Activated CD4-positive, alpha-beta T cell treated with anti-CD3 and anti-CD28 coated beads, Interleukin-2, Interleukin-4, amounts not matched to agents 100 ng/mL and 50 ng/mL, durations not matched to agents 16 hours and 8 hours (primary cell): ENCODE data around the gene KRTAP25-1.
A peak's percentile ranks its signal among the peaks of the same experiment; 100 is the strongest.

Source experiments
- DNase-seq: peaks from one replicate; pipeline ENCODE4 v3.0.0-alpha.2; 2020; ENCODE audit warnings: low spot score

The KRTAP25-1 gene, protein sequence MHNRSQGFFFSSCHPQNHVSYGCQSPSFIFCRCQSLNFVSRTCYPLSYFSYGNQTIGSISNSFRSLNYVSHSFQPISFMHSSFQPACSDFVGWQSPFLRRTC

DNA sequence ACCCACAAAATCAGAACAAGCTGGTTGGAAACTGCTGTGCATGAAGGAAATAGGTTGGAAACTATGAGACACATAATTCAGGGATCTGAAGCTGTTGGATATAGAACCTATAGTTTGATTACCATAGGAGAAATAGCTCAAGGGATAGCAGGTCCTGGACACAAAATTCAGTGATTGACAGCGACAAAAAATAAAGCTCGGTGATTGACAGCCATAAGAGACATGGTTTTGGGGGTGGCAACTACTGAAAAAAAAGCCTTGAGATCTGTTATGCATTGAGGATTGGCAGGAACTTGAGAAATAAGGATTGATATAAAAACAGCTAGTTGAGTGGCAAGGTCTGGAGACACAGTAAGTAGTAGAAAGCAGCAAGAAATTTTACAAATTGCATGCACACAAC lies at the start of gene KRTAP25-1:
TSS of gene KRTAP25-1 (minus strand) at position 300 of the 400 bp plus-strand sequence. CDS start at position 276, 24 bp downstream.
- DNase-seq: no peak

DNA sequence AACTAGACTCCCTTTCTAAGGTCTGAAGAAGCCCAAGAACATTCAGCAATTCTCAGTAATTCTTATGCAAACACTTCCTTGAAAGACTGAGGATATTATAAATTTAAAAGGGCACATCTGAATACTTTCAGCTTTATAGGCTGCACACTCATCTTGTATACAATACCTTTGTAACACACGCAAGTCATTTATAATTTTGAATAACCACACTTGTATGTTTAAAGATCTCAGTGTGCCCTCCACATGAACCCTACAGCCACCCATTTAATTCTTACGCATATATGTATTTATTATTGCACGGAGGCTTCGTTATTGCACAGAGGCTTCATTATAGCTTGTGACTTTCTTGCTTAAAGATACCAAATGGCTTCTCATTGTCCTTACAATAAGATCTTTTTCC lies 49.4 kb upstream of the KRTAP25-1 start:
- no peak for DNase-seq

DNA sequence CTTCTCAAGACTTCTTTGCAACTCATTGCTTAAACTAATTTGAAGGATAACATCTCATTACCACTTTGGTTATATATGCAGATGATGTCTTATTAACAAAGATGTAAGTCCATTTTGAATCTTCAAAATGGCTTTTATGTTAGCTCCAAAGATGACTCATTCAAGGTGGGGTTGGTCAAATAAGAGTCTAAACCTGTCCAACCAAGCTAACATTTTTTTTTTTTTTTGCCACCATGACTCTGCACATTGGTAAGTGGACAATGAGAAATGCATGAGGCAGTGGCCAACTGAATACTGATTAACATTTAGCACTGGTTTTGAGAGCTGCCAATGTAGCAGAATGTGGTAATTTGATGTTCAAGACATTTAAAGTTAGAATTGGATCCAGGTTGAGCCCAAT lies 48.5 kb upstream of the KRTAP25-1 start:
- DNase-seq: no peak

DNA sequence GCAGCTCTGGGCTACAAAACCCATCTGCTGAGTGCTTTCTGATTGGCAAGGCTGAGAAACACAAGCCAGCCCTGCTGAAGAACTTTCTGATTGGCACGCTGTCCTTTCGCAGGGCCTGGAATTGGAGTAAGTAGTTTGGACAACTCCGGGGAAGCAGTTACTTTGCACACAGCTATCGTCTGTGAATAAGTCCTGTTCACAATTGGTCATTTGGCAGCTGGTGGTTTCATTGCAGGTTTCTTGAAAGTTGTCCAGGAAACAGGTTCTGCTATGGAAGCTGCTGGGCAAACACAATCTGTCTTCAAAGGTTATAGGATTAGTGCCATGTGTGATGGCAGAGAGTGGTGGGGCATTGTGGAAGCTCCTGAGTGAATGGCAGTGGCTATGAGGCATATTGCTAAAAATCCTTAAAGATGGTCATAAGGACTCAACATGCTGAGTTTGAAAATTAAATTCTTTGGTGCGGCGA lies 48.0 kb upstream of the KRTAP25-1 start, which contains the start of gene KRTAP27-1:
TSS of gene KRTAP27-1 (minus strand) at position 419 of the 469 bp plus-strand sequence. CDS start at position 393, 26 bp downstream.
- DNase-seq: no peak

DNA sequence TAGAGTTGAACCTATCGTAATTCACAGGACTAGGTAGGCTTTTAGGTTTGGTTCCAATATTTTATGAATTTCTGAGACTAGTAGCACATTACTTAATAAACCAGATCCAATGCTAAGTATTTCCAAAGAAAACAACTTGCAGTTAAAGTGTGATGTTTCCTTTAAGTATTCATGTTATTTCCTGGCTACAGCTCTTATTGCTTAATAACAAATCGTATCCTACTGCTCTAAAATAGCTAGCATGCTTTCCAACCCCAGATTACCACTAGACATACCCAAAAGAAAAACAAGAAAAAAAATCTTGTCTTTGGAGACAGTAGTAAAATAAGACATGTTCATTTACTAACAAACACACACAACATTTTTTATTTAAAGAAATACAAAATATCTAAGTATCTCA lies 47.3 kb upstream of the KRTAP25-1 start:
- no peak for DNase-seq

DNA sequence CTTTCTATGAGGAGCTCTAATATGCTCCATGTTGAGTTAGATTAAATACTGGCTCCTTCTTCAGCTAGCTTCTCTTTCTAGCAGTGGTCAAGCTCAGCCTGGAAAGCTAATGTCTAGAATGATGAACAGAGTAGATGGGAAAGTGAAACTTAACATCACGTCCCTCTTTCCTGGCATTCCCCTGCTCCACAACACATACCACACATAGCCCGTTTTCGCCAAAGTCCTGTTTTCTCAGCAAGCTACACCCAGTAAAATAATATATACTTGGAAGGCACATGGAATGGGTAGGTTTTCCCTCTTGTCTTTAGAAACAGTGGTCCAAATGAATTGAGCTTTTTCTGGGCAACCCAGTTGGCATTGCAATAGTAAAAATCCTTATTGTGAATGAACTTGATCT lies 44.4 kb upstream of the KRTAP25-1 start:
- no peak for DNase-seq

DNA sequence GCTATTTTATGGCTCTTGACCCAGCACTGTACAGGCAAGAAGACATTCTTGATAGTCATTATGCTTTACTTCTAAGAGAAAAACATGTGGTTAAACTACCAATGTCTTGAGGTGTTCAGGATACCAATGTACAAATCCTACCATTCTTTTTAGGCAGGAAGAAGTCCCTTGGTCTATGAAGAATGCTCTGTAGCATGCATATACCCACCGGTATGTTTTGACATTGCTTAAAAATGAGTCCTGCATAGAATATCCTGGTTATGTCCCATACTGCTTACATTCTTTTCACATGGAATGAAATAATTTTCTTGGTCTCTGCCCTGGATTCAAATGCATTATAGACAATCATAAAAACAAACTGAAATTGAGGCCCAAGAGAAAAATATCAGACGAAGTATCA lies 43.4 kb upstream of the KRTAP25-1 start:
- no peak for DNase-seq

DNA sequence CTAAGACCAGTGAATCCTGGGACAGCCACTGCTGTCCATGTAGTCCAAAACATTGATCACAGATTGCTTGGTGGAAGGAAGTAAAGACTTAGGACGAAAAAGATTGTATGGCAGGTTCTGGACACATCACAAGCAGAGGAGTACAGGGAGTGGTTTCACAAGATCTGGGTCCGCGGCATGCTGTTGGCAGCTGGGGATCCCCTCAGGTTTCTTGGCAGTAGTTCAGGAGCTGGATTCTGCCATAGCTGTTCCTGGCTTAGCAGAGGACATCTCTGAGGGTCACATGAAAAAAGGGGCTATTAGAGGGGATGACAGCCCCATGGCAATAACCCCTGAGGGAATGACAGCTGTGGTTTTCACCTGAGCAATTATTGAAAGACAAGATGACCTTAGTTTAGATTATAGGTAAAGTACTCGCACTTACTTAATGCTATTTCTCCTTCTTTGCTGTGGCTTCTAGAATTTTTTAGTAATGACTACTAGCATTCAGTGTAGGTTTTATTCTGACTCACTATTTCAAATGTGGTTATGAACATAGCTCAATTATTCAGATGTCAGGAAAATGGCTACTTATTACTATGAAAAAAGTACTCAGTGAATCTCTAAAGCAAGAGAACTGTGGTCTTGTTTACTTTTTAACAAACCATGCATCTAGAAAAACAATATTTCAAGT lies 40.0 kb upstream of the KRTAP25-1 start:
- DNase-seq: no peak

DNA sequence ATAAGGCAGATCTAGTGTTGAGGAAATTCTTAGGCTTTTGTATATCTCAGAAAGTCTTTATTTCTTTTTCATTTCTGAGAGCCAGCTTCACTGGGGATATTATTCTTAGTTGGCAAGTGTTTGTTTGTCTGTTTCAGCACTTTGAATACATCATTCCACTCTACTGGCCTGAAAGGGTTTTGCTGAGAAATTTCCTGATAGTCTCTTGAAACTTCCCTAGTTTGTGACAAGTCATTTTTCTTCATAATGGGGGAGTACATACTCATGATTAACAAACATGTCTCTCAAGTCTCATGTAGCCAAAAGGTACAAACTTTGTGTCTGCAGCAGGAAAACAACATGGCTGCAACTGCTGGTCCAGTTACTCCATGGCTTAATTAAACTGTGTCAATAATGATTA lies 37.1 kb upstream of the KRTAP25-1 start:
- no peak for DNase-seq

DNA sequence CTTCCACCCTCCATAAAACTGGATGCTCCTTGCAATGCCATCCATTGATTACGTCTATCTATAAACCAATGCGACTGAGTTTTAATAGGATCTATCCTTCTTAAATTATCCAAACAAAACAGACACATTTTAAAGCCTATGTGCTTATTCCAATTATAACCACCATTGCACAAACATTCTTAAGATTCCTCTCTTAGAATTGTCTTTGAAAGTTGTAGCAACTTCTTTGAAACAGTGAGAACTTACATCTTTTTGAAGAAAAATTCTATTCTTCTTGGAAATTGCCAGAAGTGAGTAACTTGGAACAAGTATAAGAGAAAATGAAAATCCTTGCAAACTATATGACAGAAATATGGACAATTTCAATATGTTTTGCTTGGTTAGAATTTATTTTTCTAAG lies 30.9 kb upstream of the KRTAP25-1 start, which contains the start of gene KRTAP26-1:
TSS of gene KRTAP26-1 (minus strand) at position 101 of the 400 bp plus-strand sequence. CDS start 280 bp downstream, outside the sequence.
- no peak for DNase-seq

DNA sequence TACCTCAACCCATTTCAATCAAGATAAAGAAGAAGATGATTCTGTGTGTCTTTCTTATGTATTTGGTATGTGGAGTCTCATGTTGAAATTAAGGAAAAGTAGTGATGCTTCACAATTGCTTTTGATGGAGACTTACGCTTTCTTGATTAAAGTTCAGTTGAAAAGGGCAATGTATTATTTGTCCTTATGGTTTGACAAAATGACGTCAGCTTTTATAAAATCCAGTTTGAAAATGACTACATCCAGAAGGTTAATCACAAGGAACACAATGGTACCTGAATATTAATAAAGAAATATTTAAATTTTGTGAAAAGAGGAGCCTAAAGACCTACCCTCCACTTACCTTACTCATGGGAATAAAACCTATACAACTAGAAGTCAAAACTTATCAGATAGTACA lies 26.4 kb upstream of the KRTAP25-1 start:
- DNase-seq: no peak

DNA sequence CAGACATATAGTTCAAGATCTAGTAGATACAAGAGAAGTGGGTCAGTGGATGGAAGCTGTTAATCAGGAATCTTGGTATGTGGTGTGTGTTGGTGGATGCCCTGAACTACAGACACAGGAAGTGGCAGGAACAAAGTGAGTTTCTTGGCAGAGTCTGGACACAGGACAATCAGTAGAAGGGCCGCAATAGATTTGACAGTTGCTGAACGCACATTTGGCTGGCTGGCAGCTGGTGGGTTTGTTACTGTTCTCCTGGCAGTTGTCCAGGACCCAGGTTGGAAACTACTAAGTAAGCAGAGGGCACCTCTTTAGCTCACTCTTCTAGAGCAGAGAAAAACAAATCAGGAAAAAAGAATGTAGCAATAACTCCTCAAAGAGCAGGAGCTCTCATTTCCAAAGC lies 17.6 kb upstream of the KRTAP25-1 start:
- DNase-seq: no peak

DNA sequence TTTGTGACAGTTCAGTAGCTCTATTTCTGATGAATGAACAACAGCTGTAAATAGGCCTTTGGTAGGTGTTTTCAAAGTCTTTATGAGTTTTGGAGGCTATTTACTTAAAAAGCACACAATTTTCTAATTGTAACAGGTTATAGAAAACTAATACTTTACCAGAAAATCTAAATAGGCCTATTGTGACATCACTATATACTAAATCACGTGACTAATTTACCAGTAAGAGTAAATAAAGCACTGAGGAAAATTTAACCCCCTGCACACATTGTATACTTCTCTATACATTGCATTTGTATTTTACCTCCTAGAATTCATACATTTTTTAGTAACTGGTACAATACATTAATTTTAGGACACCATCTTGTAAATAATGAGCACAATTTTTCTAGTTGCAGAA lies 15.8 kb upstream of the KRTAP25-1 start:
- DNase-seq: no peak

DNA sequence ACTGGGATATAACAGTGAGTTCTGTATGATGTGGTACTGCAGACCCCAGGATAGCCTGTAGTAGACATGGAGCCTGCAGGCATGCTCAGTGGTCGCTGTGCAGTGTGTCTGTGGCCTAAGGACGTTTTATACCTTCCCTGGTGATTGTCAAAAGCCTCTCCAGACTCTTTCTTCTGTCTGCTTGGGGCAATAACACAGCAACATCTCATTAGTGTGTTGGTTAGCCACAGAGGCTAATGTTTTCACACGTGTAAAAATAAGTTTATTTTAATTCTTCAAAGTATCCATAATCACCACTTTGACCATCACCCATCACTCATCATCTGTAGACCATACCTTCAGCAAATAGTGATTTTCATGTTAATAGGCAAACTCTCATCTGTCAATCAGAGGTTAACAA lies 6.5 kb downstream of the KRTAP25-1 start, which contains the start of gene KRTAP24-1:
TSS of gene KRTAP24-1 (minus strand) at position 101 of the 400 bp plus-strand sequence. CDS start at position 83, 18 bp downstream.
- DNase-seq: no peak

DNA sequence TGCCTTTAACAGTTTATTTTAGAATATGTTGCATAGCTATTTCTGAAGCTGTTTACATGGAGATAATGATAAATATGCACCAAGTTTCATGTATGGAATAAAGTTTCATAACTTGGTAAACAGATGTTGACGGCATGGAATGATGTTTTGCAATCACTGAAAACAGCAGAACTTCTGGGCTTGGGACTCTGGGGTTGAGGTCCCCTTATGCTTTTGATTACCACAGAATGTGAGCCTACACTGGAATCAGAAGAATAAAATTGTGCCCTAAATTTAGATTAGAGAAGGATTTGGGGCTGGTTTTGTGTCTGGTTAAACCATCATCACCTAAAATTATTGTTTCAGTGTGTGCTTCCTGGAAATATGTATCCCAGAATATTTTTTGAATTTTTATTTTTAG lies 17.7 kb downstream of the KRTAP25-1 start:
- no peak for DNase-seq

DNA sequence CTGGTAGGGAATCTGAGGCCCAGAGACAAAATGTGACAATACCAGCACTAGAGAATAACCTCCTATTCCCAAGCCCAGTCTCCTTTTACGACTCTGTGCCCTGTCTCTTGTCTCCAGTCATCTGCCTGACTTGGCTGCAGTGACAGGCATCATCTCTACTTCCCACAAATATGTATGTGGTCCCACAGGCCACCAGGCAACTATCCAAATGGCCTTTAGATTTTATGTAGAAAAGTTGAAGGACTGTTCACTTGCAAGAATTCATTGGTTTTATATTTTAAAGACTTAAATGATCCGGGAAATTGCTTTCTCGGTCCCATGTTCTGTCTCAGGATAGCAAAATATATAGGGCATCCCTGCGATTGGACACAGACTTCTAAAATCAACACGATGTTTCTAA lies 18.2 kb downstream of the KRTAP25-1 start:
- no peak for DNase-seq

DNA sequence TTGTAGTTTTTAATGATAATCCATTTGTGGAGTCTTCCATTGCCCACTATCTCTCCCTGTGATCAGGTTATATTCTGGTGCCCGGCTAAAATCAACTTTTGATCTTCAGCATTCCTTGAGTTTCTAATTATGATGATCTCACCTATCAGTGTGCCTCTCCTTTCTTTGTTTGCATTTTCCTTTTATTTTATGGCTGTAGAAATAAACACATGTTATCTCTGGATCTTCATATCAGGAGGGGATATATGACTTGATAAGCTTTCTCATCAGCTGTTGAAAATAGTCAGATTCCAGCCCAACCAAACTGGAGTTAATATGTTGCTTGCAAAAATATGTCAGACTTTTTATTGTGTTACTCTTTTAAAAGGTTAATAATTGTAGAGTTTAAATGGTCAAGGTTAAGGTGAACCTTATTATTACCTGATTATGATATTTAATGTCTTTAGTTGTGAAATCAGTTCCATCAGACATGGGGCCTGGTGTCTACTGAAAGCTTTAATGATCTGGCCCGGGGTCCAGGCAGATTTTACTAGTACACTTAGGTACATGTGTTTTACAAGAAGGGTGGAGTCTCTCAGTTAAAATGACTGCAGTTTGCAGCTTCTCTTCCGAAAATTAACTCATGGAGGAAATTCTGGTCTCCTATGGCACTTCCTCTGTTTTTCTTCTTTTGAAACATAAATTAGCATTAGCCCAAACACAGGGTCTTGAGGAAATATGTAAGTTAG lies 19.3 kb downstream of the KRTAP25-1 start:
- no peak for DNase-seq

DNA sequence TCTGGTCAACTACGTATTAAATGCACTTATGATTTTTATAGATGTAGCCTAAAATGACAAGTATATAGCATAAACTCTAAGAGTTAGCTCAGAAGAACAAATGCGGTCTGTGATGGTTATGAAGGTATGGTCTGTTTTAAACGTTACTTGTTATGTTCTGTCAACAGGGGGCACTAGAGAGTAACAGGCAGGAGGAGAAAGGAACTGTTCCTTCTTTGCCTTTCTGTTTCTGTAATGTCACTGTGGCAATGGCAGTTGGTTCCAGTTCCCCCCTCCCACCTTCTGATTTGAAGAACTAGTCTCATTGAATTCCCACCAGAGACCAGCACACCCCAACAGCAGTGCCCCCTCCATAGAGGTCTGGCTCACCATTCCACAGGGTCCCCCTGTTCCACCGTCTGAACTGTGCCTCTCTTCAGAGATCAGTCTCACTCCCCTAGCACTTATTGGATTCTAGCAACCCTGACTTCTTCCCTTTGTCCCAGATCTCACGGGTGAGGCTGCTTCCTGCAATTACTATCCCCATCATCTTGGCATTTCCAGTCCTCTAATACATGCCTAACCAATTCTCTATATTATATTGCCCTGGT lies 20.6 kb downstream of the KRTAP25-1 start:
- DNase-seq: peak; percentile 18

DNA sequence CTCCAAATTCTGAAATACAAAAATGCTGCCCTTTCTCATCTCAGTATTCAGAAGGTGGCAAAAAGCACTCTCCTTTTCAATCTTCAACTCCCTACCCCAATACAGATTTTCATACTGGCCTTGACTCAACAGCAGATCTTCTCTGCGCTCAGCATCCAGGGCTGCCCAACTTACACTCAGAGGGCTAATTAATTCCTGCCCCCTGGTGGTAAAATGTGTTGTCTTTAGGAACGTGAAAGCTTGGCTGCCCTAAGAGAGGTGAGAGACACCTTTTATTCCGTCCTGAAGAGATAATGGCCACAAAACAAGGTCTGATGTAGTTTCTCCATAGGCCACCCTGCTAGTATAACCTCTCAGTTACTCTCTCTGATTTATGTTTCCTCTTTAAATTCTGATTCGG lies 31.5 kb downstream of the KRTAP25-1 start:
- peak; percentile 5 for DNase-seq

DNA sequence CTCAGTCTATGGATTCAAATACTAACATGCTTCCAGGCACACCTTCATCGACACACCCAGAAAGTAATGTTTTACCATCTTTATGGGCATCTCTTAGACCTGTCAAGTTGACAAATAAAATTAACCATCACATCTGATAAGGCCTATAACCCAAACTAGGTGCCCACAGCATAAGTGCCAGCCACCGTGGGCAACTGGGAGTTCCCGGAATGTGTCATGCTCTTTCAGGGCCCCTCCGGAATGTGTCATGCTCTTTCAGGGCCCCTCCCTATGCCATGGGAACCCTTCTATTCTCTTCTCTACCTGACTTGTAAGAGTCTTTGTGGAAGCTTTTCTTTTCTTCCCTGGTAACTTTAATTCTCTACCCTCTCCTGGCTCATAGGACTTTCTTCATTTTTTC lies 33.2 kb downstream of the KRTAP25-1 start:
- DNase-seq: no peak

DNA sequence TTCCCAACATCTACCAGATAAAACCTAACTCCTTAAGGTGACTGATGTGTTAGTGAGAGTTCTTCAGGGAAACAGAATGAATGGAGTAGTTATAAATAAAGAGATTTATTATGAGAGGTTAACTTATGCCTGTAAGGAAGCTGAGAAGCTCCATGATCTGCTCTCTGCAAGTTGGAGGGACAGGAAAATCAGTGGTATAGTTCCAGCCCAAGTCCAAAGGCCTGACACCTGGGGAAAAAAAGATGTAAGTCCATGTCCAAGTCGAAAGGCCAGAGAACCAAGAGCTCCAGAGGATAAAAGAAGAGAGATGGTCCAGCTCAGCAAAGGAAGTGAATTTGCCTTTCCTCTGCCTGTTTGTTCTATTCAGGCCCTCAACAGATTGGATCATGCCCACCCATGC lies 33.6 kb downstream of the KRTAP25-1 start:
- no peak for DNase-seq

DNA sequence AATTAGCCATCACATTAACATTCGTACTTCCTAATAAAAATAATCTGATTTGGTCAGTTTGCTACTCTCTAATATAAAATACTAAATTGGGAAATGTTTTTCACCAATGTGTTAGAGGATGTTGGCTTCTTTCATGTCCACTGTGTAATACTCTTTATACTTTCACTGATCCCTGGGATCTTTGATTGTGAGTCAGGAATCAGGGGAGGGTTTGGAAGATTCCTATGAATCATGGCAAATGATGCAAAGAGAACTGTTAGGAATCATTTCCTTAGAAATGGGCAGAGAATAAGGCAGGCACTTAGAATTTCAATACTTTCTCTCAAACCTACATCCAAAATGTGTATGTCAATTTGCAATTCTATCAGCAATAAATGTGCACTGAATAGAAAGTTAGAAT lies 37.5 kb downstream of the KRTAP25-1 start:
- no peak for DNase-seq

DNA sequence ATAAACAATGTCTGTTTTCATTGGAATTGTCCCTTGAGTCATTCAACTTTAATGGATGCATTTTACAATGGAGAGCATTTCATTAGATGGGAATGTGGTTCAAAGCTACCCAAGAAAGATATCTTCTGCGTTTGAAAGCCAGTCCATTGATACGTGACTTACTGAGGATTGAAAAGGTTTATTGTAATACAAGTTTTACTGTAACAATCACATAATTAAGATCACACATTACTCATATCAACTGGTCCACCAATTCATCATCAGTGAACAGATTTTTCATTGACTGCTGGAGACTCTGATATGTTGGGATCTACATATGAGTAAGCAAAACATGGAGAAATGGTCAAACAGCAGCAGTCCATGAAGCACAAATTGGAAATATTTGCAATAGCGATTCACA lies 39.4 kb downstream of the KRTAP25-1 start:
- DNase-seq: no peak
